HepG2 (cell line): ENCODE measurements around the gene SULT1B1. TPM values are rescaled to one million over a fixed set of nuclear protein-coding genes. Genes with fewer than 3 reads are reported as not detected.

Experiments
- AFF4 ChIP-seq: sonication (generic); formaldehyde crosslinking; IDR thresholded peaks from 2 replicates; pipeline ENCODE4 v1.4.0; 2020; ENCODE audit warnings: missing genetic modification reagents
- E2F1 ChIP-seq: sonication (generic); formaldehyde crosslinking; IDR thresholded peaks from 2 replicates; pipeline ENCODE4 v1.5.0; 2020; ENCODE audit warnings: missing genetic modification reagents
- FOXM1 ChIP-seq: sonication (generic); formaldehyde crosslinking; IDR thresholded peaks from 2 replicates; pipeline ENCODE4 v1.5.0; 2020; ENCODE audit warnings: missing genetic modification reagents
- LBX2 ChIP-seq: sonication (generic); formaldehyde crosslinking; IDR thresholded peaks from 2 replicates; pipeline ENCODE4 v1.5.0; 2020; ENCODE audit warnings: missing genetic modification reagents, mild to moderate bottlenecking, borderline replicate concordance
- MBNL3 ChIP-seq: fragments of 250-450 bp; sonication (Bioruptor Pico); conservative IDR thresholded peaks from 2 replicates; pipeline ENCODE4 v1.8.0; 2022; ENCODE audit warnings: mild to moderate bottlenecking, inconsistent platforms
- PRDM15 ChIP-seq: sonication (generic); formaldehyde crosslinking; IDR thresholded peaks from 2 replicates; pipeline ENCODE4 v1.4.0; 2020; ENCODE audit warnings: missing genetic modification reagents
- RELA ChIP-seq: sonication (generic); formaldehyde crosslinking; IDR thresholded peaks from 2 replicates; pipeline ENCODE4 v1.4.0; 2020; ENCODE audit warnings: missing genetic modification reagents
- SNAPC4 ChIP-seq: sonication (generic); formaldehyde crosslinking; IDR thresholded peaks from 2 replicates; pipeline ENCODE4 v1.4.0; 2020; ENCODE audit warnings: mild to moderate bottlenecking, missing genetic modification reagents
- ZFP1 ChIP-seq: IDR thresholded peaks from 2 replicates; pipeline ENCODE4 v1.6.1; 2016
- ZFYVE20 ChIP-seq: sonication (generic); formaldehyde crosslinking; IDR thresholded peaks from 2 replicates; pipeline ENCODE4 v1.8.0; 2023; ENCODE audit warnings: low read depth, mild to moderate bottlenecking, moderate library complexity, missing genetic modification reagents, borderline replicate concordance
- ZNF180 ChIP-seq: sonication (generic); formaldehyde crosslinking; IDR thresholded peaks from 2 replicates; pipeline ENCODE4 v1.4.0; 2020; ENCODE audit warnings: low read depth, missing genetic modification reagents, borderline replicate concordance
- ZNF33A ChIP-seq: sonication (generic); formaldehyde crosslinking; IDR thresholded peaks from 2 replicates; pipeline ENCODE4 v1.5.1; 2020; ENCODE audit warnings: missing genetic modification reagents, mild to moderate bottlenecking, moderate library complexity, borderline replicate concordance
- ZNF546 ChIP-seq: sonication (generic); formaldehyde crosslinking; conservative IDR thresholded peaks from 2 replicates; pipeline ENCODE4 v1.8.1; 2023; ENCODE audit warnings: mild to moderate bottlenecking, missing genetic modification reagents
- ZNF720 ChIP-seq: sonication (generic); formaldehyde crosslinking; IDR thresholded peaks from 2 replicates; pipeline ENCODE4 v1.4.0; 2020; ENCODE audit warnings: missing genetic modification reagents
- ZNF740 ChIP-seq: sonication (generic); formaldehyde crosslinking; IDR thresholded peaks from 2 replicates; pipeline ENCODE4 v1.4.0; 2020; ENCODE audit warnings: missing genetic modification reagents
- ZNF792 ChIP-seq: IDR thresholded peaks from 2 replicates; pipeline ENCODE4 v1.6.1; 2016
- polyA plus RNA-seq, 8 experiments: library from polyadenylated mRNA; depleted of rRNA in 3 of 8; stranded (reverse) in 7 of 8; unstranded in 1 of 8; fragments of >200 nt; fragmentation: Illumina TruSeq in 4 of 8; extraction: Trizol in 4 of 8; gene quantifications; 2 replicates each; pipeline versions ENCODE4 v1.2.1 to v1.2.3, GENCODE V29; 2011 to 2016; ENCODE audit warnings: low read depth in 4 of 8, missing spikeins in 1 of 8, mixed read lengths in 1 of 8; ENCODE audit not compliant: insufficient read depth in 1 of 8
- total RNA-seq, 5 experiments: library from RNA; depleted of rRNA; stranded (reverse); fragments of >200 nt; fragmentation: Illumina TruSeq; extraction: Trizol; gene quantifications; 2 replicates each; pipeline ENCODE4 v1.2.3, GENCODE V29; 2016; ENCODE audit warnings: low read depth in 1 of 5

The SULT1B1 gene
- total and polyA plus RNA-seq, 2 of the 13 experiments (the other 11 are each of a cell fraction or from before 2014, with no cell fraction given), result 0.20 to 0.25 TPM

GRCh38 chr4:69713593-69713992, 46.8 kb downstream of the SULT1B1 start (continued):
- no peak for TF ChIP-seq SNAPC4 (CRISPR knock-in tag)
- TF ChIP-seq PRDM15 (CRISPR knock-in tag), result no peak
- TF ChIP-seq FOXM1 (CRISPR knock-in tag), result no peak
- no peak for TF ChIP-seq E2F1 (CRISPR knock-in tag)
- no peak for TF ChIP-seq AFF4
- no peak for TF ChIP-seq RELA (CRISPR knock-in tag)
- peak; percentile 50; the same call in 1 of the 2 replicates for TF ChIP-seq ZNF792 (CRISPR knock-in tag)
- no peak for TF ChIP-seq ZNF720 (CRISPR knock-in tag)
- no peak for TF ChIP-seq ZNF33A (CRISPR knock-in tag)
- TF ChIP-seq MBNL3 (CRISPR knock-in tag), result no peak
- TF ChIP-seq ZNF180 (CRISPR knock-in tag), result no peak
- TF ChIP-seq ZNF740, result no peak
- TF ChIP-seq ZNF546, result no peak
- no peak for TF ChIP-seq ZFYVE20 (CRISPR knock-in tag)
- no peak for TF ChIP-seq ZFP1
- no peak for TF ChIP-seq LBX2 (CRISPR knock-in tag)
